CD14-positive monocyte (primary cell): ENCODE measurements around the gene SDK1. TPM values are rescaled to one million over a fixed set of nuclear protein-coding genes. Genes with fewer than 3 reads are reported as not detected.

Source experiments
- DNase-seq, 3 donors: peaks; one replicate each; pipeline ENCODE4 v3.0.0-alpha.2; 2011 to 2022
- H2AFZ ChIP-seq: 2 replicates; pipeline ENCODE4 v1.6.0; 2012; ENCODE audit warnings: mild to moderate bottlenecking, low read depth, low read length, inconsistent platforms; ENCODE audit not compliant: insufficient read depth, poor library complexity, severe bottlenecking
- H3K27ac ChIP-seq, 2 donors: 1 replicate in 1 of 2; 2 replicates in 1 of 2; pipeline ENCODE4 v1.5.1; 2012 to 2013; ENCODE audit warnings: low read length in 2 of 2, control low read depth in 1 of 2, inconsistent platforms in 1 of 2, low read depth in 1 of 2, mild to moderate bottlenecking in 1 of 2
- H3K27me3 ChIP-seq, 2 donors: one replicate each; pipeline versions ENCODE4 v1.6.0 to v1.6.1; 2011 to 2013; ENCODE audit warnings: low read length in 2 of 2; ENCODE audit not compliant: control insufficient read depth in 2 of 2, insufficient read depth in 2 of 2
- H3K36me3 ChIP-seq, 2 donors: replicated peaks in 1 of 2; 1 replicate in 1 of 2; 2 replicates in 1 of 2; pipeline versions ENCODE4 v1.5.1 to v1.6.1; 2012 to 2013; ENCODE audit warnings: low read length in 2 of 2, control low read depth in 1 of 2, inconsistent platforms in 1 of 2, mild to moderate bottlenecking in 1 of 2; ENCODE audit not compliant: insufficient read depth in 2 of 2, control insufficient read depth in 1 of 2
- H3K4me1 ChIP-seq, 2 donors: 1 replicate in 1 of 2; 2 replicates in 1 of 2; pipeline versions ENCODE4 v1.5.1 to v1.6.1; 2012 to 2013; ENCODE audit warnings: low read length in 2 of 2, control low read depth in 1 of 2, inconsistent platforms in 1 of 2, mild to moderate bottlenecking in 1 of 2, moderate library complexity in 1 of 2; ENCODE audit not compliant: insufficient read depth in 2 of 2, control insufficient read depth in 1 of 2
- H3K4me2 ChIP-seq: replicated peaks from 2 replicates; pipeline ENCODE3; 2012; ENCODE audit warnings: low read length, moderate library complexity, mild to moderate bottlenecking; ENCODE audit not compliant: poor library complexity, severe bottlenecking; ENCODE audit errors: extremely low read depth
- H3K4me3 ChIP-seq, 3 experiments: fragments of 200-600 bp in 1 of 3; sonication (generic) in 1 of 3; replicated peaks in 1 of 3; 1 replicate in 2 of 3; 2 replicates in 1 of 3; pipeline ENCODE4 v1.5.1; 2011 to 2013; ENCODE audit warnings: low read length in 3 of 3, mild to moderate bottlenecking in 3 of 3, control low read depth in 2 of 3, low read depth in 2 of 3, inconsistent platforms in 1 of 3, moderate library complexity in 1 of 3
- H3K79me2 ChIP-seq: 2 replicates; pipeline ENCODE4 v1.6.0; 2012; ENCODE audit warnings: mild to moderate bottlenecking, control low read depth, inconsistent platforms, low read length, moderate library complexity; ENCODE audit not compliant: insufficient read depth
- H3K9ac ChIP-seq: 2 replicates; pipeline ENCODE4 v1.6.0; 2017; ENCODE audit warnings: low read length, mild to moderate bottlenecking; ENCODE audit not compliant: insufficient read depth, poor library complexity, severe bottlenecking
- H3K9me3 ChIP-seq, 2 donors: replicated peaks in 1 of 2; 1 replicate in 1 of 2; 2 replicates in 1 of 2; pipeline versions ENCODE4 v1.5.1 to v1.6.1; 2012 to 2013; ENCODE audit warnings: low read length in 2 of 2, control low read depth in 1 of 2; ENCODE audit not compliant: control insufficient read depth in 1 of 2, insufficient read depth in 1 of 2
- H4K20me1 ChIP-seq: 2 replicates; pipeline ENCODE4 v1.6.0; 2012; ENCODE audit warnings: mild to moderate bottlenecking, low read length, control low read depth, moderate library complexity; ENCODE audit not compliant: insufficient read depth
- H3K27ac Mint-ChIP-seq, 7 donors: one replicate each; pipeline ENCODE4 v1.8.0; 2020; ENCODE audit warnings: mild to moderate bottlenecking in 7 of 7, mixed read lengths in 7 of 7, moderate library complexity in 6 of 7, inconsistent platforms in 2 of 7
- H3K27me3 Mint-ChIP-seq, 3 donors: one replicate each; pipeline ENCODE4 v1.8.0; 2021 to 2022; ENCODE audit warnings: low read depth in 3 of 3, mild to moderate bottlenecking in 3 of 3, mixed read lengths in 3 of 3, moderate library complexity in 3 of 3, inconsistent platforms in 1 of 3
- H3K36me3 Mint-ChIP-seq, 2 donors: one replicate each; pipeline ENCODE4 v1.8.0; 2020; ENCODE audit warnings: mixed read lengths in 2 of 2, inconsistent platforms in 1 of 2, mild to moderate bottlenecking in 1 of 2
- H3K4me1 Mint-ChIP-seq: one replicate; pipeline ENCODE4 v1.8.0; 2020; ENCODE audit warnings: mild to moderate bottlenecking, mixed read lengths
- H3K4me3 Mint-ChIP-seq, 2 donors: one replicate each; pipeline ENCODE4 v1.8.0; 2020; ENCODE audit warnings: mild to moderate bottlenecking in 2 of 2, mixed read lengths in 2 of 2, moderate library complexity in 1 of 2
- H3K9me3 Mint-ChIP-seq, 7 donors: one replicate each; pipeline ENCODE4 v1.8.0; 2020 to 2022; ENCODE audit warnings: mixed read lengths in 7 of 7, mild to moderate bottlenecking in 6 of 7, moderate library complexity in 6 of 7, inconsistent platforms in 2 of 7
- WGBS: methylation state at CpG from one replicate; pipeline ENCODE4 v1.1.5; 2013; ENCODE audit warnings: missing lambda C conversion rate; ENCODE audit not compliant: insufficient coverage; 5-methylcytosine and 5-hydroxymethylcytosine counted together
- intact Hi-C, 2 donors: fragments of 100-400 bp; cut with micrococcal nuclease; formaldehyde crosslinking; loops; one replicate each; pipeline versions ENCODE4 v1.15.0 to v1.15.1; 2023
- polyA plus RNA-seq, 3 donors: library from polyadenylated mRNA; depleted of rRNA in 1 of 3; unstranded in 2 of 3; stranded (reverse) in 1 of 3; fragments of 300-500 nt in 2 of 3; fragments of >200 nt in 1 of 3; fragmentation: Illumina TruSeq in 2 of 3; gene quantifications; 1 replicate in 2 of 3; 2 replicates in 1 of 3; pipeline ENCODE4 v1.2.3, GENCODE V29; 2012 to 2021
- TF ChIP-seq, protein P1 (sequence below): fragments of 200-600 bp; IDR thresholded peaks from one replicate; pipeline ENCODE4 v1.8.0; 2022; ENCODE audit warnings: antibody characterized with exemption, mild to moderate bottlenecking

Gene SDK1
- polyA plus RNA-seq, 3 donors: 0.01 TPM; not detected in 2

DNA sequence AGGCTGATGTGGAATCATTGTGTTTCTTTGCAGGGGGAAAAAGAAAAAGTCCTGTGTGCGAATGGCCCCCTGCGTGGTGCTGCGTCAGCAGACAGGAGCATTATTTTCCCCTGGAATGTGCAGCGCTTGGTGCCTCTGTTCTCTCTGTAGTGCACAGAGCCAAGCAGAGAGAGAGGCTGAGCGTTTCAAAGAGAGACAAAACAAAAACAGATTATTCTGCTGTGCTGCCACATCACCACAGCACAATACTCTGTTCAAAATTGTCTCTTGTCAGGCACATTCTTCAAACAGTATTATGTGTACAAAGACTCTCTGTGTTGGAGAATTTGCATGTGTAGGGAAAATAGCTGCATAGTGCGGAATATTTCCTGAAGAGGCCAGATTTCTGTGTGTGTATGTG, 609.0 kb downstream of the SDK1 start:
- no peak for DNase-seq
- Histone ChIP-seq H4K20me1 (no peaks in the 10 kb centered on the region), H3K36me3 (no peaks in the 10 kb centered on the region), H3K4me1 (peaks cover 14 to 16% of the 10 kb centered on the region in 2 donors), H3K4me2 (no peak overlapping the region), H3K4me3 (no peak overlapping the region), H2AFZ (no peak overlapping the region), H3K9ac (no peak overlapping the region), H3K9me3 (peaks cover 0 to 9% of the 10 kb centered on the region in 2 donors), H3K27me3 (no peaks in the 10 kb centered on the region), H3K79me2 (no peaks in the 10 kb centered on the region), H3K27ac (no peak overlapping the region)
- H3K27ac Mint-ChIP-seq: no peak overlapping the region
- no peaks in the 10 kb centered on the region for H3K36me3 Mint-ChIP-seq
- 100% methylated on average over 4 of the region's 6 CpGs for WGBS
- peaks cover 11% of the 10 kb centered on the region for H3K4me1 Mint-ChIP-seq
- no peak overlapping the region for H3K4me3 Mint-ChIP-seq
- peaks cover 3% of the 10 kb centered on the region in 3 donors for H3K27me3 Mint-ChIP-seq
- intact Hi-C loops: no loop called here
- TF ChIP-seq, protein P1, sequence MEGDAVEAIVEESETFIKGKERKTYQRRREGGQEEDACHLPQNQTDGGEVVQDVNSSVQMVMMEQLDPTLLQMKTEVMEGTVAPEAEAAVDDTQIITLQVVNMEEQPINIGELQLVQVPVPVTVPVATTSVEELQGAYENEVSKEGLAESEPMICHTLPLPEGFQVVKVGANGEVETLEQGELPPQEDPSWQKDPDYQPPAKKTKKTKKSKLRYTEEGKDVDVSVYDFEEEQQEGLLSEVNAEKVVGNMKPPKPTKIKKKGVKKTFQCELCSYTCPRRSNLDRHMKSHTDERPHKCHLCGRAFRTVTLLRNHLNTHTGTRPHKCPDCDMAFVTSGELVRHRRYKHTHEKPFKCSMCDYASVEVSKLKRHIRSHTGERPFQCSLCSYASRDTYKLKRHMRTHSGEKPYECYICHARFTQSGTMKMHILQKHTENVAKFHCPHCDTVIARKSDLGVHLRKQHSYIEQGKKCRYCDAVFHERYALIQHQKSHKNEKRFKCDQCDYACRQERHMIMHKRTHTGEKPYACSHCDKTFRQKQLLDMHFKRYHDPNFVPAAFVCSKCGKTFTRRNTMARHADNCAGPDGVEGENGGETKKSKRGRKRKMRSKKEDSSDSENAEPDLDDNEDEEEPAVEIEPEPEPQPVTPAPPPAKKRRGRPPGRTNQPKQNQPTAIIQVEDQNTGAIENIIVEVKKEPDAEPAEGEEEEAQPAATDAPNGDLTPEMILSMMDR: no peak
- peaks cover 0 to 13% (median 4%) of the 10 kb centered on the region in 7 donors for H3K9me3 Mint-ChIP-seq

DNA sequence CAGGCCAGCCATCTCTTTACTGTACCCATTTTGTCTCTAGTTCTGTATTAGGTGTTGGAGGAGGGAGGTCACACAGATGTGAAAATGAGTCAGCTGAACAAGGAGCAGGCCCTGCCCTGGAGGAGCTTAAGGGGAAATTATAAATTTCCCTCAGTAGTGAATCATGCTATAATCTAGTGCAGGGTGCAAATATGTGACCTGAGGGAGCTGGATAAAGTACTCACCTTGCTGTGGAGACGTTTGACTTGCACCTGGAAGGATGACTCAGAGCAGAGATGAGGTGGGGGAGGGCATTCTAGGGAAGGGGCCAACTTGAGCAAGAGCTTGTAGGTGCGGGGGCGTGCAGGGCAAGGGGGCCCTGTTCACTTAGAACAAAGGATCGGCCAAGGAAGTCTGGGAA, 610.6 kb downstream of the SDK1 start:
- H3K27me3 Mint-ChIP-seq: peaks cover 0 to 3% (median 0%) of the 10 kb centered on the region in 3 donors
- no peaks in the 10 kb centered on the region for H3K79me2 ChIP-seq
- no peaks in the 10 kb centered on the region for H4K20me1 ChIP-seq
- no peak overlapping the region for H3K9ac ChIP-seq
- peaks cover 24% of the 10 kb centered on the region for H3K4me1 Mint-ChIP-seq
- H3K36me3 Mint-ChIP-seq: no peaks in the 10 kb centered on the region
- no peak overlapping the region for H3K4me3 Mint-ChIP-seq
- H3K4me3 ChIP-seq: no peak overlapping the region
- peaks cover 0 to 9% of the 10 kb centered on the region in 2 donors for H3K9me3 ChIP-seq
- no peak overlapping the region for H2AFZ ChIP-seq
- TF ChIP-seq, protein P1: no peak
- intact Hi-C loops: no loop called here
- H3K27ac ChIP-seq: no peak overlapping the region
- H3K27ac Mint-ChIP-seq: no peak overlapping the region
- DNase-seq: no peak
- no peaks in the 10 kb centered on the region for H3K27me3 ChIP-seq
- H3K4me1 ChIP-seq: peaks cover 28% of the 10 kb centered on the region in 2 donors
- no peaks in the 10 kb centered on the region for H3K36me3 ChIP-seq
- no peak overlapping the region for H3K4me2 ChIP-seq
- 82% methylated on average over 4 of the region's 4 CpGs for WGBS
- H3K9me3 Mint-ChIP-seq: peaks cover 0 to 15% (median 4%) of the 10 kb centered on the region in 7 donors
